SK-N-SH (cell line): ENCODE results near the gene NDUFB8. TPM values are rescaled to one million over a fixed set of nuclear protein-coding genes. Genes with fewer than 3 reads are reported as not detected.

Source experiments
- CTCF ChIA-PET: fragments of 300-600, 350-600 bp; formaldehyde crosslinking; extraction: SDS; loops from one replicate; lab custom pipeline; 2021; lab: Yijun Ruan, JAX
- POLR2A ChIA-PET: fragments of 350-600 bp; sonication (Branson Sonifier 250); formaldehyde crosslinking; extraction: SDS; loops from one replicate; lab custom pipeline; 2020; ENCODE audit warnings: antibody characterized with exemption, inconsistent platforms; lab: Yijun Ruan, JAX
- DNase-seq: peaks from one replicate; pipeline ENCODE4 v3.0.0; 2012
- H2AFZ ChIP-seq: fragments of 200-600 bp; sonication (generic); 2 replicates; pipeline ENCODE4 v1.8.1; 2016; ENCODE audit warnings: antibody characterized with exemption, mild to moderate bottlenecking, low read depth
- H3F3A ChIP-seq: fragments of 200-600 bp; sonication (generic); replicated peaks from 2 replicates; pipeline ENCODE3; 2016; ENCODE audit warnings: antibody characterized with exemption, mild to moderate bottlenecking; ENCODE audit not compliant: insufficient read depth
- H3K27ac ChIP-seq, 2 experiments: fragments of 200-500 bp in 1 of 2; fragments of 200-600 bp in 1 of 2; sonication (Bioruptor generic) in 1 of 2; sonication (generic), shearing (Covaris generic) in 1 of 2; 2 replicates each; pipeline versions ENCODE4 v1.5.1 to v1.6.1; 2014 to 2016; ENCODE audit warnings: low read depth in 2 of 2, inconsistent platforms in 1 of 2, low read length in 1 of 2, mild to moderate bottlenecking in 1 of 2, mixed read lengths in 1 of 2
- H3K27me3 ChIP-seq: fragments of 200-600 bp; sonication (generic), shearing (Covaris generic); 2 replicates; pipeline ENCODE4 v1.6.1; 2016; ENCODE audit warnings: mixed run types; ENCODE audit not compliant: insufficient read depth
- H3K36me3 ChIP-seq, 2 experiments: fragments of 200-500 bp in 1 of 2; fragments of 200-600 bp in 1 of 2; sonication (Bioruptor generic) in 1 of 2; sonication (generic) in 1 of 2; replicated peaks in 1 of 2; 2 replicates each; pipeline versions ENCODE3 to v1.5.1; 2014 to 2016; ENCODE audit warnings: low read length in 1 of 2, mild to moderate bottlenecking in 1 of 2; ENCODE audit not compliant: insufficient read depth in 2 of 2, control insufficient read depth in 1 of 2
- H3K4me1 ChIP-seq, 2 experiments: fragments of 200-500 bp in 1 of 2; fragments of 200-600 bp in 1 of 2; sonication (Bioruptor generic) in 1 of 2; sonication (generic), shearing (Covaris generic) in 1 of 2; 2 replicates each; pipeline versions ENCODE4 v1.5.1 to v1.6.1; 2014 to 2016; ENCODE audit warnings: low read depth in 1 of 2, low read length in 1 of 2, mixed run types in 1 of 2; ENCODE audit not compliant: insufficient read depth in 2 of 2, control insufficient read depth in 1 of 2
- H3K4me2 ChIP-seq: fragments of 200-600 bp; sonication (generic), shearing (Covaris generic); 2 replicates; pipeline ENCODE4 v1.6.1; 2017; ENCODE audit warnings: mixed run types
- H3K4me3 ChIP-seq, 2 experiments: fragments of 200-500 bp in 1 of 2; fragments of 200-600 bp in 1 of 2; sonication (Bioruptor generic) in 1 of 2; sonication (generic), shearing (Covaris generic) in 1 of 2; 2 replicates each; pipeline versions ENCODE4 v1.5.1 to v1.8.1; 2014 to 2016; ENCODE audit warnings: low read depth in 2 of 2, inconsistent platforms in 1 of 2, low read length in 1 of 2, mild to moderate bottlenecking in 1 of 2, mixed read lengths in 1 of 2, moderate library complexity in 1 of 2
- H3K79me2 ChIP-seq: fragments of 200-600 bp; sonication (generic); 2 replicates; pipeline ENCODE4 v1.8.1; 2017; ENCODE audit warnings: mild to moderate bottlenecking; ENCODE audit not compliant: insufficient read depth
- H3K9ac ChIP-seq: fragments of 200-600 bp; sonication (generic); 2 replicates; pipeline ENCODE4 v1.6.1; 2017; ENCODE audit warnings: mixed run types
- H3K9me2 ChIP-seq: fragments of 200-600 bp; sonication (generic); 2 replicates; pipeline ENCODE4 v1.6.1; 2017; ENCODE audit warnings: mixed run types
- H3K9me3 ChIP-seq: fragments of 200-600 bp; sonication (generic); 2 replicates; pipeline ENCODE4 v1.6.1; 2017; ENCODE audit warnings: mixed run types, mild to moderate bottlenecking, moderate library complexity
- H4K20me1 ChIP-seq: fragments of 200-600 bp; sonication (generic); 2 replicates; pipeline ENCODE4 v1.6.1; 2017; ENCODE audit warnings: mild to moderate bottlenecking, mixed run types; ENCODE audit not compliant: insufficient read depth
- CHD2 ChIP-seq: fragments of 150-350 bp; IDR thresholded peaks from 2 replicates; pipeline ENCODE4 v1.6.1; 2018; ENCODE audit warnings: low read length; ENCODE audit not compliant: partially characterized antibody
- EP300 ChIP-seq, 2 experiments: IDR thresholded peaks; 2 replicates each; pipeline versions ENCODE4 v1.4.0 to v1.6.1; 2012; ENCODE audit warnings: borderline replicate concordance in 1 of 2, low read depth in 1 of 2, low read length in 1 of 2
- EZH2phosphoT487 ChIP-seq: fragments of 200-600 bp; sonication (generic); IDR thresholded peaks from 2 replicates; pipeline ENCODE4 v1.6.1; 2017; ENCODE audit warnings: low read depth, mixed run types, mild to moderate bottlenecking, antibody characterized with exemption, moderate library complexity, borderline replicate concordance
- FOXJ3 ChIP-seq: sonication (generic); formaldehyde crosslinking; IDR thresholded peaks from 2 replicates; pipeline ENCODE4 v1.5.1; 2020; ENCODE audit warnings: mild to moderate bottlenecking, missing genetic modification reagents
- FOXM1 ChIP-seq: IDR thresholded peaks from 2 replicates; pipeline ENCODE4 v1.4.0; 2012; ENCODE audit warnings: low read depth, mild to moderate bottlenecking
- GATA2 ChIP-seq: sonication (generic); formaldehyde crosslinking; IDR thresholded peaks from 2 replicates; pipeline ENCODE4 v1.5.0; 2020; ENCODE audit warnings: mild to moderate bottlenecking, missing genetic modification reagents
- MAX ChIP-seq: IDR thresholded peaks from 2 replicates; pipeline ENCODE4 v1.4.0; 2012; ENCODE audit warnings: low read depth
- NFIC ChIP-seq: IDR thresholded peaks from 2 replicates; pipeline ENCODE4 v1.4.0; 2012; ENCODE audit warnings: borderline replicate concordance
- NRF1 ChIP-seq: IDR thresholded peaks from 2 replicates; pipeline ENCODE4 v1.6.1; 2012; ENCODE audit warnings: low read depth, mild to moderate bottlenecking, low read length
- RAD21 ChIP-seq: IDR thresholded peaks from 2 replicates; pipeline ENCODE4 v1.6.1; 2012; ENCODE audit warnings: mild to moderate bottlenecking, low read length
- RCOR1 ChIP-seq: fragments of 150-350 bp; IDR thresholded peaks from 2 replicates; pipeline ENCODE4 v1.6.1; 2017; ENCODE audit warnings: antibody characterized with exemption, low read length
- REST ChIP-seq: IDR thresholded peaks from 2 replicates; pipeline ENCODE4 v1.6.1; 2012; ENCODE audit warnings: mild to moderate bottlenecking, low read depth, low read length, moderate library complexity
- RFX5 ChIP-seq: IDR thresholded peaks from 2 replicates; pipeline ENCODE4 v1.6.1; 2012; ENCODE audit warnings: mild to moderate bottlenecking, improper control_type of control experiment, low read length
- SMC3 ChIP-seq: IDR thresholded peaks from 2 replicates; pipeline ENCODE4 v1.6.1; 2012; ENCODE audit warnings: low read depth, low read length, improper control_type of control experiment
- TCF12 ChIP-seq: IDR thresholded peaks from 2 replicates; pipeline ENCODE4 v1.4.0; 2012
- WGBS: methylation state at CpG from one replicate; pipeline ENCODE4 v1.1.6; 2017; ENCODE audit warnings: low lambda C conversion rate; 5-methylcytosine and 5-hydroxymethylcytosine counted together
- polyA plus RNA-seq, 3 experiments: library from polyadenylated mRNA; depleted of rRNA; stranded (reverse); fragments of >200 nt; gene quantifications; 2 replicates each; pipeline ENCODE4 v1.2.3, GENCODE V29; 2012
- TF ChIP-seq, protein P1 (sequence below): fragments of 150-350 bp; IDR thresholded peaks from 2 replicates; pipeline ENCODE4 v1.6.1; 2017; ENCODE audit warnings: antibody characterized with exemption, low read length, low read depth, borderline replicate concordance

The NDUFB8 gene
- polyA plus RNA-seq, 1 of the 3 experiments (the other 2 are of a cell fraction): 368 TPM

DNA sequence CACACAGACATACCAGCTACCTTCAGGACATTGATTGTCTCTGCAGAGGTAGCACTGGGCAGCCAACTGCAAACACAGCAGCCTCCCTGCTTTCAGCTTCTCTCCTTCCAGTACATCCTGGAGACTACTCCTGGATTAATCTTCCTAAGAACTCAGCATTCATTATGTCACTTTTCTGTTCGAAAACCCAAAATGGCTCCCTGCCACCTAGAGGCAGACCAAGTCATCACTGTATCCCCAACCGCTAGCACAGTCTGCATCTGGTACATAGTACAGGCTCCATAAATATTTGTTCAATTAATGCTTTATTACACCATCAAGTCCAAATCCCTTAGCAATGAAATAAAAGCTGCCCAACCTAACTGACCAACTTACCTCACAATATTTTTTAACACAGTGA lies 5.0 kb downstream of the NDUFB8 start:
- Histone ChIP-seq H3K27me3 (no peaks in the 10 kb centered on the region), H3K9ac (no peak overlapping the region), H3K9me3 (no peaks in the 10 kb centered on the region), H4K20me1 (no peaks in the 10 kb centered on the region), H3K9me2 (no peaks in the 10 kb centered on the region), H3K4me2 (no peak overlapping the region), H3K4me1 (peaks cover 8% of the 10 kb centered on the region in 2 experiments; a peak in 3 of 4 replicates), H2AFZ (no peak overlapping the region), H3K4me3 (no peak overlapping the region), H3K27ac (no peak overlapping the region), H3K79me2 (peaks cover 29% of the 10 kb centered on the region), H3K36me3 (peaks cover 10 to 33% of the 10 kb centered on the region in 2 experiments), H3F3A (peaks cover 14% of the 10 kb centered on the region)
- no peak for TF ChIP-seq NFIC
- no peak for TF ChIP-seq FOXM1
- no peak for TF ChIP-seq NRF1
- no peak for TF ChIP-seq FOXJ3 (CRISPR knock-in tag)
- TF ChIP-seq EZH2phosphoT487: no peak
- no peak for TF ChIP-seq SMC3
- no peak for TF ChIP-seq GATA2
- WGBS: 93% methylated on average over 2 of the region's 2 CpGs
- POLR2A ChIA-PET: no interaction called here
- CTCF ChIA-PET: interaction anchor here (0.6 to 2.2 kb wide), 9 partner anchors 11 to 92 kb away, joined by 3 to 6 read pairs (median 3); partner anchors contain the start of gene HIF1AN
- no peak for DNase-seq

GRCh38 chr10:100524206-100524605 lies 5.5 kb downstream of the NDUFB8 start:
- H3K79me2 ChIP-seq: peaks cover 24% of the 10 kb centered on the region
- H3K9ac ChIP-seq: no peak overlapping the region
- peaks cover 8 to 11% of the 10 kb centered on the region in 2 experiments; a peak in 3 of 4 replicates for H3K4me1 ChIP-seq
- CTCF ChIA-PET: interaction anchor here (1.3 to 2.2 kb wide), 3 partner anchors 15 to 41 kb away, joined by 3 to 6 read pairs (median 5); no protein-coding TSS in a partner anchor
- no peak overlapping the region for H3K27ac ChIP-seq
- H3K27me3 ChIP-seq: no peaks in the 10 kb centered on the region
- no peak overlapping the region for H2AFZ ChIP-seq
- TF ChIP-seq NRF1 (no peak), EZH2phosphoT487 (no peak), SMC3 (no peak), TCF12 (no peak), FOXJ3 (CRISPR knock-in tag) (no peak), REST (no peak), RCOR1 (no peak), MAX (no peak), RAD21 (no peak), CHD2 (no peak), NFIC (no peak), RFX5 (no peak), EP300 (IDR thresholded peaks at IDR 0.05; ENCODE audit: borderline replicate concordance in 1 of 2, low read depth in 1 of 2, low read length in 1 of 2) (no peak)
- TF ChIP-seq, protein P1, sequence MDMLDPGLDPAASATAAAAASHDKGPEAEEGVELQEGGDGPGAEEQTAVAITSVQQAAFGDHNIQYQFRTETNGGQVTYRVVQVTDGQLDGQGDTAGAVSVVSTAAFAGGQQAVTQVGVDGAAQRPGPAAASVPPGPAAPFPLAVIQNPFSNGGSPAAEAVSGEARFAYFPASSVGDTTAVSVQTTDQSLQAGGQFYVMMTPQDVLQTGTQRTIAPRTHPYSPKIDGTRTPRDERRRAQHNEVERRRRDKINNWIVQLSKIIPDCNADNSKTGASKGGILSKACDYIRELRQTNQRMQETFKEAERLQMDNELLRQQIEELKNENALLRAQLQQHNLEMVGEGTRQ: no peak
- no peaks in the 10 kb centered on the region for H3K9me3 ChIP-seq
- 96% methylated on average over 6 of the region's 6 CpGs for WGBS
- DNase-seq: no peak
- POLR2A ChIA-PET: no interaction called here
- H4K20me1 ChIP-seq: no peaks in the 10 kb centered on the region
- H3K4me3 ChIP-seq: no peak overlapping the region
- H3K4me2 ChIP-seq: no peak overlapping the region
- H3F3A ChIP-seq: peaks cover 14% of the 10 kb centered on the region
- H3K36me3 ChIP-seq: peaks cover 10 to 33% of the 10 kb centered on the region in 2 experiments
- H3K9me2 ChIP-seq: no peaks in the 10 kb centered on the region
